H9 (cell line): ENCODE measurements around the gene ERCC2. TPM values are rescaled to one million over a fixed set of nuclear protein-coding genes. Genes with fewer than 3 reads are reported as not detected.

Experiments used
- DNase-seq: peaks from one replicate; pipeline ENCODE4 v3.0.0-alpha.2; 2017
- H2AFZ ChIP-seq: one replicate; pipeline ENCODE4 v1.6.1; 2013; ENCODE audit warnings: mild to moderate bottlenecking, low read length, control low read depth, moderate library complexity
- H2AK5ac ChIP-seq: 2 replicates; pipeline ENCODE4 v1.6.1; 2013; ENCODE audit warnings: low read length, control low read depth, mixed read lengths; ENCODE audit not compliant: insufficient read length
- H2BK120ac ChIP-seq: one replicate; pipeline ENCODE4 v1.6.1; 2013; ENCODE audit warnings: low read depth, mild to moderate bottlenecking, low read length, control low read depth, inconsistent platforms; ENCODE audit not compliant: poor library complexity, severe bottlenecking
- H2BK12ac ChIP-seq: 2 replicates; pipeline ENCODE4 v1.6.1; 2013; ENCODE audit warnings: low read length, control low read depth, mixed read lengths, low read depth; ENCODE audit not compliant: insufficient read length
- H2BK15ac ChIP-seq: 2 replicates; pipeline ENCODE4 v1.6.1; 2013; ENCODE audit warnings: low read depth, low read length, control low read depth
- H2BK20ac ChIP-seq: one replicate; pipeline ENCODE4 v1.6.1; 2013; ENCODE audit warnings: low read depth, mild to moderate bottlenecking, low read length, control low read depth, inconsistent platforms; ENCODE audit not compliant: poor library complexity, severe bottlenecking
- H2BK5ac ChIP-seq: 2 replicates; pipeline ENCODE4 v1.6.1; 2013; ENCODE audit warnings: low read length, control low read depth, mixed read lengths; ENCODE audit not compliant: insufficient read length
- H3K14ac ChIP-seq: 2 replicates; pipeline ENCODE4 v1.6.1; 2013; ENCODE audit warnings: low read length, control low read depth; ENCODE audit not compliant: insufficient read depth
- H3K18ac ChIP-seq: 2 replicates; pipeline ENCODE4 v1.6.1; 2013; ENCODE audit warnings: low read depth, mild to moderate bottlenecking, mixed read lengths, low read length, control low read depth; ENCODE audit not compliant: insufficient read length
- H3K23ac ChIP-seq: 2 replicates; pipeline ENCODE4 v1.6.1; 2013; ENCODE audit warnings: low read length, control low read depth, mixed read lengths, low read depth; ENCODE audit not compliant: insufficient read length
- H3K23me2 ChIP-seq: 2 replicates; pipeline ENCODE4 v1.6.1; 2013; ENCODE audit warnings: low read depth, mild to moderate bottlenecking, mixed read lengths, low read length, control low read depth; ENCODE audit not compliant: insufficient read length, poor library complexity, severe bottlenecking
- H3K27ac ChIP-seq: 2 replicates; pipeline ENCODE4 v1.5.1; 2013; ENCODE audit warnings: low read length, control low read depth, mixed read lengths, low read depth; ENCODE audit not compliant: insufficient read length
- H3K27me3 ChIP-seq: 2 replicates; pipeline ENCODE4 v1.6.1; 2013; ENCODE audit warnings: low read length, control low read depth, inconsistent platforms; ENCODE audit not compliant: insufficient read depth
- H3K4ac ChIP-seq: 2 replicates; pipeline ENCODE4 v1.6.1; 2013; ENCODE audit warnings: low read depth, mild to moderate bottlenecking, control low read depth, inconsistent platforms, low read length, moderate library complexity
- H3K4me1 ChIP-seq: 2 replicates; pipeline ENCODE4 v1.6.1; 2013; ENCODE audit warnings: low read length, control low read depth, inconsistent platforms; ENCODE audit not compliant: insufficient read depth
- H3K4me2 ChIP-seq: 2 replicates; pipeline ENCODE4 v1.6.1; 2013; ENCODE audit warnings: low read length, control low read depth, mixed read lengths; ENCODE audit not compliant: insufficient read length, insufficient read depth
- H3K56ac ChIP-seq: 2 replicates; pipeline ENCODE4 v1.6.1; 2013; ENCODE audit warnings: low read depth, mild to moderate bottlenecking, mixed read lengths, low read length, control low read depth; ENCODE audit not compliant: insufficient read length
- H3K79me1 ChIP-seq: 2 replicates; pipeline ENCODE4 v1.6.1; 2013; ENCODE audit warnings: low read depth, mild to moderate bottlenecking, moderate library complexity, low read length, control low read depth, inconsistent platforms; ENCODE audit not compliant: insufficient read depth, poor library complexity, severe bottlenecking
- H3K79me2 ChIP-seq: 2 replicates; pipeline ENCODE4 v1.6.1; 2013; ENCODE audit warnings: low read length, control low read depth, inconsistent platforms; ENCODE audit not compliant: insufficient read depth
- H3K9ac ChIP-seq: 2 replicates; pipeline ENCODE4 v1.6.1; 2013; ENCODE audit warnings: low read length, control low read depth, mixed read lengths; ENCODE audit not compliant: insufficient read length; ENCODE audit errors: extremely low read depth
- H3K9me3 ChIP-seq: one replicate; pipeline ENCODE4 v1.6.1; 2013; ENCODE audit warnings: low read depth, low read length, inconsistent platforms; ENCODE audit not compliant: control insufficient read depth
- H3T11ph ChIP-seq: one replicate; pipeline ENCODE4 v1.6.1; 2013; ENCODE audit warnings: mild to moderate bottlenecking, low read length, control low read depth, inconsistent platforms
- H4K20me1 ChIP-seq: one replicate; pipeline ENCODE4 v1.6.1; 2013; ENCODE audit not compliant: control insufficient read depth, insufficient read length, insufficient read depth
- H4K5ac ChIP-seq: 2 replicates; pipeline ENCODE4 v1.6.1; 2013; ENCODE audit warnings: low read depth, mild to moderate bottlenecking, mixed read lengths, low read length, control low read depth; ENCODE audit not compliant: insufficient read length
- H4K8ac ChIP-seq: replicated peaks from 2 replicates; pipeline ENCODE4 v1.6.1; 2013; ENCODE audit warnings: low read length, control low read depth, mixed read lengths, low read depth; ENCODE audit not compliant: insufficient read length
- H4K91ac ChIP-seq: 2 replicates; pipeline ENCODE4 v1.6.1; 2013; ENCODE audit warnings: low read depth, mild to moderate bottlenecking, moderate library complexity, mixed read lengths, low read length, control low read depth; ENCODE audit not compliant: insufficient read length
- H3K27ac Mint-ChIP-seq, 3 experiments: 2 replicates in 2 of 3; 3 replicates in 1 of 3; pipeline ENCODE4 v1.8.0; 2020 to 2021; ENCODE audit warnings: mixed read lengths in 3 of 3, mild to moderate bottlenecking in 1 of 3, moderate library complexity in 1 of 3
- H3K27me3 Mint-ChIP-seq: 2 replicates; pipeline ENCODE4 v1.8.0; 2021; ENCODE audit warnings: low read depth, mild to moderate bottlenecking, moderate library complexity, mixed read lengths
- H3K36me3 Mint-ChIP-seq, 3 experiments: 2 replicates in 2 of 3; 3 replicates in 1 of 3; pipeline ENCODE4 v1.8.0; 2020 to 2021; ENCODE audit warnings: low read depth in 3 of 3, mixed read lengths in 3 of 3; ENCODE audit not compliant: insufficient read depth in 1 of 3
- H3K4me1 Mint-ChIP-seq, 2 experiments: 2 replicates each; pipeline ENCODE4 v1.8.0; 2020; ENCODE audit warnings: mixed read lengths in 2 of 2
- H3K4me3 Mint-ChIP-seq, 2 experiments: 2 replicates in 1 of 2; 3 replicates in 1 of 2; pipeline ENCODE4 v1.8.0; 2020 to 2021; ENCODE audit warnings: mild to moderate bottlenecking in 2 of 2, mixed read lengths in 2 of 2, moderate library complexity in 1 of 2
- H3K9me3 Mint-ChIP-seq, 2 experiments: 2 replicates in 1 of 2; 3 replicates in 1 of 2; pipeline ENCODE4 v1.8.0; 2020; ENCODE audit warnings: mild to moderate bottlenecking in 2 of 2, mixed read lengths in 2 of 2, moderate library complexity in 1 of 2
- CTCF ChIP-seq: fragments of 200-600 bp; sonication (generic); conservative IDR thresholded peaks from 3 replicates; pipeline ENCODE4 v1.8.0; 2021; ENCODE audit warnings: antibody characterized with exemption, mild to moderate bottlenecking
- WGBS: extraction: QIAGEN DNeasy Blood & Tissue Kit; methylation state at CpG from one replicate; pipeline ENCODE4 v1.1.7; 2013; ENCODE audit warnings: missing lambda C conversion rate, low lambda C conversion rate, mixed read lengths; ENCODE audit not compliant: insufficient read length; ENCODE audit errors: extremely low coverage; 5-methylcytosine and 5-hydroxymethylcytosine counted together
- total RNA-seq: library from RNA; stranded (reverse); gene quantifications from 2 replicates; pipeline ENCODE4 v1.2.1, GENCODE V29; 2021

Gene ERCC2
- total RNA-seq, 1 experiment from 2014 or later, result 98.7 TPM

- no peak overlapping the region for H3K4me3 Mint-ChIP-seq
- Histone ChIP-seq H3K9me3 (no peaks in the 10 kb centered on the region), H3K79me2 (no peaks in the 10 kb centered on the region), H2BK12ac (no peak overlapping the region), H3K56ac (no peak overlapping the region), H4K91ac (no peak overlapping the region), H3K4me2 (no peak overlapping the region), H2BK120ac (no peak overlapping the region), H4K5ac (no peak overlapping the region), H4K20me1 (no peaks in the 10 kb centered on the region), H2BK5ac (no peak overlapping the region), H3K23ac (no peak overlapping the region), H4K8ac (no peak overlapping the region), H3T11ph (no peak overlapping the region), H2BK20ac (no peak overlapping the region), H3K18ac (no peak overlapping the region), H3K27me3 (no peaks in the 10 kb centered on the region; the same call in 1 of the 2 replicates), H3K23me2 (no peaks in the 10 kb centered on the region), H3K9ac (no peak overlapping the region), H3K27ac (no peak overlapping the region), H3K4ac (no peak overlapping the region), H3K79me1 (no peaks in the 10 kb centered on the region), H3K4me1 (no peaks in the 10 kb centered on the region; the same call in 1 of the 2 replicates), H2AK5ac (no peak overlapping the region), H2BK15ac (no peak overlapping the region), H2AFZ (no peak overlapping the region), H3K14ac (no peak overlapping the region)
- H3K27ac Mint-ChIP-seq, result no peak overlapping the region
- peaks cover 15 to 23% of the 10 kb centered on the region in 2 experiments for H3K4me1 Mint-ChIP-seq
- no peak for DNase-seq
- WGBS, result no CpG with 5 or more reads among the region's 12 CpGs
- TF ChIP-seq CTCF, result no peak
- H3K9me3 Mint-ChIP-seq, result peaks cover 3 to 9% of the 10 kb centered on the region in 2 experiments; a peak in 2 of 5 replicates
- peaks cover 37% of the 10 kb centered on the region for H3K27me3 Mint-ChIP-seq
- H3K36me3 Mint-ChIP-seq, result peaks cover 7 to 24% (median 8%) of the 10 kb centered on the region in 3 experiments; a peak in 6 of 7 replicates
Measured at GRCh38 chr19:45303269-45304060, 66.9 kb downstream of the ERCC2 start.
